Fibroblast of skin of left biceps (primary cell): ENCODE measurements around the gene ZNF860.

Experiments used
- DNase-seq, 2 experiments: peaks; one replicate each; pipeline ENCODE4 v3.0.0-alpha.2; 2013; ENCODE audit warnings: low read depth in 2 of 2

ZNF860 gene

GRCh38 chr3:31981206-31982181, at the start of gene ZNF860, which contains the start of gene OSBPL10:
Gene ZNF860 (plus strand): TSS chr3:31981750. CDS start chr3:31989080, 7,330 bp downstream.
Gene OSBPL10 (minus strand): TSS chr3:31981262. CDS start chr3:31981179, 83 bp downstream.
- DNase-seq = peak; percentile 74 to 76

DNA sequence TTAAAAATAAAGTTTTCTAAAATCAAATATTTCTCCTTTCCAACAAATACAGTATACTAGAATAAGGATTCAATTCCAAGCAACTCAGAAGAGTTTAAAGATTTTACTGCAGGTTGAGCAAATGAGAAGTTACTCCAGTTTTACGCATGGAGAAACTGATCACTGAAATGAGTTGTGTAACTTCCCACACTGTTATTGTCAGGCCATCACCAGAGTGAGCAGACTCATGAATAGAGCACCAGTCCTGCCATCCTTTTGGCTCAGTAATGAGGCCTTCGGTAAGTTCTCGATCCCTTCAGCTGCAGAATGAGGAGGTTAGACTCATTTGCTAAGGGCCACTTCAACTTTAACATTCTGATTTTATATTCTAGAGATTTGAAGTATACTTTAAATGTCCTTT, 48.6 kb upstream of the ZNF860 start:
- no peak for DNase-seq

GRCh38 chr3:31934018-31934417, 47.5 kb upstream of the ZNF860 start:
- no peak for DNase-seq

GRCh38 chr3:31934866-31935265, 46.7 kb upstream of the ZNF860 start:
- no peak for DNase-seq

- DNase-seq = no peak
Measured at GRCh38 chr3:31936420-31937060, 45.0 kb upstream of the ZNF860 start.

DNA sequence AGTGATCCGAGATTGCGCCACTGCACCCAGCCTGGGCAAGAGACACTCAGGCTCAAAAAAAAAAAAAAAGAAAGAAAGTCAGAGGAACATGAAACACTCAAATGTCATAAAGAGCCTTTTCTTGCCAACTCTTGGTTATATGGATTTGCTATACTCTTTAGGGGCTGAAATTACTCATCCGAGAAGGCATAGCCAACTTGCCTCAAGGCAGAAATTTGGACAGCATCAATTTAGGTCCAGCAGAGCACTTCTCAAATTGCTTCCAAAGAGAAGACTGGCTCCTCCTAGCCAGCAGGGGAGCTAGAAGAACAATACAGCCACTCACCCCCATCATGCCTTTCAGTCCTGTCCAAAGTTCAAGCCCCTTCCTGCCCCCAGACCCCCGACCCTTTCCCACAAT, 44.3 kb upstream of the ZNF860 start:
- no peak for DNase-seq

DNA sequence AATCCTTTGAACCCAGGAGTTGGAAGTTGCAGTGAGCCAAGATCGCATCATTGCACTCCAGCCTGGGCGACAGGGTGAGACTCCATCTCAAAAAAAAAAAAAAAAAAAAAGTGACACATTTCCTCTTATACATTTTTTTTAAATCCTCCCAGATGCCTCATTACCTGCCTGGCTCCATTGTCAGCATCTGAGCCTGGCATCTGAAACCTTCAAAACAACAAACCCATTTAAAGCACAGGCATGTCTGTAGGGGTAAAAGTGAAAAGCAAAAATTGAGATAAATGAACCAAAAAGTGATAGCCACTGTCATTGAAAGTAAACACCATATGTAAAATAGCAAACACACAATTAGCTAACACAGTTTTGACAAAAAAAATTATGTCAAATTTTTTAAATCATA, 39.1 kb upstream of the ZNF860 start:
- DNase-seq = no peak

GRCh38 chr3:31943041-31943440, 38.5 kb upstream of the ZNF860 start:
- DNase-seq = no peak

GRCh38 chr3:31945738-31946052, 35.9 kb upstream of the ZNF860 start:
- no peak for DNase-seq

- no peak for DNase-seq
Measured at GRCh38 chr3:31946484-31947081, 35.0 kb upstream of the ZNF860 start.

DNA sequence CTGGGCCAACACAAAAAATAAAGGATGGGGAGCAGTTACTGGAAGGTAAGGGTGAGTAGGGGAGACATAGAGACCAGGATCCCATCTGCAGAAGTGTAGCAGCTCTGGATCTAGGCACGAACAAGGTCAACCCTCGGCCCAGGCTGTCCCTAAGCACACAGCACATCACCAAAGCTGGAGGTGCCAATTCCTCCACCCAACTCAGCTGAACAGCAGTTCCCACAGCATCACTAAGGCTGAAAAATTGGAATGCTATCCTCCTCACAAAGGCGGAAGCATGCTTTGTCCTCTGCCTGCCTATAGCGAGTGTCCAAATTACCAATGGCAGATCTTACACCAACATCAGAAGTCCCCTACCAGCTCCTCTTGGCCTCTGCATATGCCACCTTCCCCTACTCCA, 34.4 kb upstream of the ZNF860 start:
- DNase-seq = no peak

- DNase-seq = no peak
Measured at GRCh38 chr3:31947671-31948091, 33.9 kb upstream of the ZNF860 start.

GRCh38 chr3:31948280-31948679, 33.3 kb upstream of the ZNF860 start:
- no peak for DNase-seq

- DNase-seq = no peak
Measured at GRCh38 chr3:31952205-31952604, 29.3 kb upstream of the ZNF860 start.

GRCh38 chr3:31953091-31953490, 28.5 kb upstream of the ZNF860 start:
- no peak for DNase-seq

- DNase-seq = no peak
Measured at GRCh38 chr3:31953636-31954035, 27.9 kb upstream of the ZNF860 start.

DNA sequence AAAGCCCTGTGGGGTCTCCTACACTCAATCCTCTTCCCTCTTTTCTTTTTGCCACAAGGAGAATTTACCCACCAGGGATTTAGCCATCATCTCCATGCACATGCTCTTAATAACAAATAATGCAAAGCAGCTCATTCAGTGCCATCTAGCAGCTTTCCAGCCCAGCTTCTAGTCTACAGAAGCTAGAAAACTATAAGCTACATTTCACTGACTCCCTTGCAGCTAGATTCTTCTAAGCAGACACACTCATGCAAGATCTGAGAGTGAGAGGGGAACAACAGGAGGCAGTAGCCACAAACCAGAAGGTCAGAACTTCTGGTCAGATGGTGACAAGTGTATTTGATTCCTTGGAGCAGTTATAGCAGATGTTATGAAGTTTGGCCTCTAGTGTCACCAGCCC, 26.0 kb upstream of the ZNF860 start:
- no peak for DNase-seq

DNA sequence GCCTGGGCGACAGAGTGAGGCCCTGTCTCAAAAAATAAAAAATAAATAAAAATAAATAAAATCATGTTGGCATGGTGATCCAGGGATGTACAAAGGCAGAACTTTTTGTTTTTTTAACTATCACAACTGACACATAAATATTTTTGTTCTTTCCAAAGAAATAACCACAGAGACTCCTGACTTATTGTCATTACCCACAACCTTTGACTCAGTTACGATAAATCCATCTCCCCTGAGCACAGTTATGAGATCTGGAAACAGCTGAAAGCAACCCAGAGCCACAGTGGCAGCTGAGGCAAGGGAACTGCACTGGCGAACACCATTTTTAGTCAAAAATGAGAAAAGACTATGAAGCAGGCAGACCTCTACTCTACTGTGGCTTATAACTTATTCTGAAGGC, 24.4 kb upstream of the ZNF860 start:
- no peak for DNase-seq

GRCh38 chr3:31958701-31959152, 22.8 kb upstream of the ZNF860 start:
- no peak for DNase-seq

DNA sequence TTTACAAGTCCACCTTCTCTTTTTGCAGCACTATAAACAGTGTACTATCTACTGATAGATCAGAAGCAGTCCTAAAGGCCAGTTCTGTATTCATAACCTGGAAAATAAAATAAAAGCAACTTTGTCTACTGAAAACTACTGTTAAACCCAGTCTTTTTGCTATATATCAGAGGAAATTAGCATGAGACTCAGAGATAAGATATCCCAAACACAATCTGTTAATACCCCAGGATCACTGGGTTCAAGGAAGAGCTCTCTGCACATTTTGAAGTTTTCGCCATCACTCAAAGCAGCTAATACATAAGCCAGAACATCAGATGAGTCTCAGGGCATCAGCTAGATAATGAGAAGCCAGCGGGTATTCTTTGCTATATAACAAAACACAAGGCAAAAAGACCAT, 22.3 kb upstream of the ZNF860 start:
- no peak for DNase-seq

GRCh38 chr3:31959951-31960792, 21.4 kb upstream of the ZNF860 start:
- DNase-seq = no peak
